Fibroblast of skin of abdomen (primary cell): ENCODE data around the gene DHX29. TPM values are rescaled to one million over a fixed set of nuclear protein-coding genes. Genes with fewer than 3 reads are reported as not detected.
"Not testable (repeated sequence)": the region's sequence is repeated elsewhere in the genome, so short reads cannot be mapped to it uniquely, and the experiment has no call there.

Experiments
- DNase-seq: peaks from one replicate; pipeline ENCODE4 v3.0.0-alpha.2; 2013
- polyA plus RNA-seq, 2 experiments: library from polyadenylated mRNA; unstranded; fragments of 120-200 nt; gene quantifications; one replicate each; pipeline ENCODE4 v1.2.1, GENCODE V29; 2013; ENCODE audit not compliant: insufficient read length in 2 of 2

DHX29 gene
- 27.2 TPM for polyA plus RNA-seq (2013, experiment 1 of 2; ENCODE audit: insufficient read length)
- polyA plus RNA-seq (2013, experiment 2 of 2; ENCODE audit: insufficient read length): 26.5 TPM

GRCh38 chr5:55307383-55308253 lies at the start of gene DHX29, which contains the start of gene MTREX:
Gene DHX29, minus strand, starts transcription at chr5:55307694. Its CDS starts 121 bp downstream, at chr5:55307573.
Gene MTREX, plus strand, starts transcription at chr5:55307989. Its CDS starts 25 bp downstream, at chr5:55308014.
- DNase-seq: peak; percentile 93

DNA sequence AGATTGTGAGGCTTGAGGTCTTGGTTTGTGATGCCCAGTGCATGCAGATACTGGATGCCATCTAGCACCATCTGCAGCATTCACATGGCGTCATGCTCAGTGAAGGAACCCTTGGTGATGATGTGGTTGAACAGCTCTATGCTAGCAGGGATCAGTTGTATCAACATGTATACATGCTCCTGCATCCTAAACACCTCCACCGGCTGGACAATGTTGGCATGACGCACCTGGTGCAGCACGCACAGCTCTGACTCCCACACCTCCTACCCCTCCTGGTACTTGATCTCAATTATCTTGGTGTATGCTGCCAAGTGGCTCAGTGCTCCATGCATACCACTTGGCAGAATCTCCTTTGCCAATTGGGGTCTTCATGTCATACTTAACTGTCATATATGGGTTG lies 49.4 kb upstream of the DHX29 start:
- DNase-seq: no peak

DNA sequence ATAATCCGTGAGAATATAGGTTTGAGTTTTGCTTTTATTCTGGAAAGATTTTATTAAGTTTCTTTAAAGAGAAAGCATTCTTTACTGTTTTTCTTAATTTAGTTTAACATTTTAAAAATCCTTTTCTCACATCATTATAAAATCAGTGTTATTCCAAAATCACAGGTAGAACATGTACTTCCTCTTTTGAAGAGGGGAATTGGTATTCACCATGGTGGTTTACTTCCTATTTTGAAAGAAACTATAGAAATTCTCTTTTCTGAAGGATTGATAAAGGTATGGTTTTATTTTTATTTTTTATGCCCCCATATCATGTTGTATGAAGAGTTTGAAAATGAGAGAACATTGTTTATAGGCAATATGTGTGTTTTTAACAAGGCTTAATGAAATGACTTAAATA lies 43.3 kb upstream of the DHX29 start:
- no peak for DNase-seq

DNA sequence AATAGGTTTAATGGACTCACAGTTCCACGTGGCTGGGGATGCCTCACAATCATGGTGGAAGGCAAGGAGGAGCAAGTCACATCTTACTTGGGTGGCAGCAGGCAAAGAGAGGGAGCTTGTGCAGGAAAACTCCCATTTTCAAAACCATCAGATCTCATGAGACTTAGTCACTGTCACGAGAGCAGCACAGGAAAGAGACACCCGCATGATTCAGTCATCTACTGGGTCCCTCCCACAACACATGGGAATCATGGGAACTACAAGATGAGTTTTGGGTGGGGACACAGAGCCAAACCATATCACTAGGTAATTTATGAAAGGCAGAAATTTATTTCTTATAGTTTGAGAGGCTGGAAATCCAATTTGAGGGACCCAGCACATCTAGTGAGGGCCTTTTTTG lies 40.3 kb upstream of the DHX29 start:
- no peak for DNase-seq

DNA sequence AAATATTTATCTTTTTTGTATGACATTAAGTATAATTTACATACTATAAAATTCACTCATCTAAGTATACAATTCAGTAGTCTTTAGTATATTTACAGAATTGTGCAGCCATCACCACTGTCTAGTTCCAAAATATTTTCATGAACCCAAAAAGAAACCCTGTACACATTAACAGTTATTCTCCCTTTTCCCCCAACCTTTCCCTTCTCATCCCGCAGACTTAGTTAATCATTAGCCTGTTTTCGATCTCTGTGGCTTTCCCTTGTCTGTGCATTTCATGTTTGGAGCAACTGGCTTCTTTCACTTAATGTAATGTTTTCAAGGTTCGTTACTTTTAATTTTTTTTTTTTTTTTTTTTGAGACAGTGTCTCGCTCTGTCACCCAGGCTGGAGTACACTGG lies 37.8 kb upstream of the DHX29 start:
- no peak for DNase-seq

GRCh38 chr5:55344392-55344992 lies 37.0 kb upstream of the DHX29 start:
- peak; percentile 50 for DNase-seq

GRCh38 chr5:55343609-55344008 lies 36.1 kb upstream of the DHX29 start:
- no peak for DNase-seq

DNA sequence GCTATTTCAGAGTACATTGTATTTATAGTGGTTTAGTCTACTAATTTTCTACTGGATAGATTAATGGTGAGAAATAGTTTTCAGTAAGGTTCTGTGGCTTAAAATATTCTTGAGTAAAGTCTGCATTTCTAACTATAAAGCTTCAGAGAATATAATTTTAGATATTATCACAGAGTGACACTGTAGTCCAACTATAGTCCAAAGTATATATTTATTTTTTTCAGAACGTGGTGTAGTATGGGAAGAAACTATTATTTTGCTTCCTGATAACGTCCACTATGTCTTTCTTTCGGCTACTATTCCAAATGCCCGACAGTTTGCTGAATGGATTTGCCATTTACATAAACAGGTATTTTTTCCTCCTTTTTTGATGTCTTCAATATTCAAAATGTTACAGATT lies 35.6 kb upstream of the DHX29 start:
- no peak for DNase-seq

DNA sequence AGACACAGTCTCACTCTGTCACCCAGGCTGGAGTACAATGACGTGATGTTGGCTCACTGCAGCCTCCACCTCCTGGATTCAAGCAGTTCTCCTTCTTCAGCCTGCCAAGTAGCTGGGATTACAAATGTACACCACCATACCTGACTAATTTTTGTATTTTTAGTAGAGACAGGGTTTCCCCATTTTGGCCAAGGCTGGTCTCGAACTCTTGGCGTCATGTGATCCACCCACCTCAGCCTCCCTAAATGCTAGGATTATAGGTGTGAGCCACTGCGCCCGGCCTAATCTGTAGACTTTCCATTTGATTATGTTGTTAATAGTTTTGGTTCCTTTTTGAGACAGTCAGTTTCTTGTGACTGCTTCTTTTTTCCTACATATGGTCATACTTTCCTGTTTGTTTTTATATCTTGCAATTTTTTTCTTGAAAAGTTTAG lies 31.3 kb upstream of the DHX29 start:
- no peak for DNase-seq

GRCh38 chr5:55338092-55338613 lies 30.7 kb upstream of the DHX29 start:
- DNase-seq: no peak

GRCh38 chr5:55333811-55334210 lies 26.3 kb upstream of the DHX29 start:
- no peak for DNase-seq

- DNase-seq: no peak
These were observed 25.5 kb upstream of the DHX29 start for GRCh38 chr5:55333017-55333416.

DNA sequence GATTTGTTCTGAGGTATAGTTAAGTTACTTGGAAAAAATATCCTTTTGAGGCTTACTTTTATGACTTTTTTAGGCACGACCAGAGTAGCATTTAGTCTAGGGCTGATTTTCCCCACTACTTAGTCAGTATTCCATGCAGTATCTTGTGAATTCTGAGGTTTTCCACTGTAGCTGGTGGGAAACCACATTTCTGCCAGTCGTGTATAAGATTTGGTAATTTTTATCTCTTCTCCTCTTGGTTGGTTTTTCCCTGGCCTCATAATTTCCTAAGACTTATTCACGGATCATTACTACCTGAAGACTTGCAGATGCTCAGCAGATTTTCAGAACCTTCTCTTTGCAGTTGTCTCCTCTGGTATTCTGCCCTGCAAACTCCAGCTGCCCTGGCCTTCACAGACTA lies 23.8 kb upstream of the DHX29 start:
- no peak for DNase-seq

DNA sequence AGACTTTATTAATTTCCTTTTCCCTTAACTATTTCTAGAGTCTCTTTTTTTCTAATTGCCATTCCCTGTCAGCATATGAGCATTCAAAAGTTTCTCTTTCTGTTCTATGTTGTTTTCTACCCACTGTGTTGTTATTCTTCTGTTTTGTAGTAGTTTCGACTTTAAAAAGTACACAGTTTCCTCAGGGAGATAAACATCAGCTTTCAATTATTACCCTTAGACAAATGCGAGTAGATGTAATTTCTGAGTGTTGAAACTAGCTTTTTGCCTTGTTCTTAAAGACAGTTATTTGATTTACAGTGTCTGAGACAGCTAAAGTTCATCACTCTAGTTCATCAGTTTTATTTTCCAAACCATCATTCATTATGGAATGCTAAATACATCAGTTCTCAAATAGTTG lies 19.8 kb upstream of the DHX29 start:
- no peak for DNase-seq

- no peak for DNase-seq
These were observed 18.1 kb upstream of the DHX29 start for GRCh38 chr5:55325621-55326020.

GRCh38 chr5:55324815-55325418 lies 17.4 kb upstream of the DHX29 start:
- DNase-seq: peak; percentile 60

DNA sequence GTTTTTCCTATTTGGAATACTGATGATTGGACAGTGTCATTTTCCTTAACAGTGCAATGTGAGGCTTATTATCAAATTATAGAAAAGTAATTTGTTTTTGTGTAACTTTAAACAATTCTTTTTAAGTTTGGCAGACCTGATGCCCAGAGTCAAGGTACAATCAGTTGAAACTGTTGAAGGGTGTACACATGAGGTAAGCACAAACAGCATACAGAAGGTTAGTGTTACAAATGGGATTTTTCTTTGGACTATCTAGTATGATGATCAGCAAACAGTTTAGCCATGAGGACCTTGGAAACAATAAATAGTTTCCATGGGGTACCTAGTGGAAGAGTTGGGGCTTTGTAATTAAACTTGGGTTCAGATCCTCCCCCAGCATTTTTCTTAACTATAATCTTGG lies 16.5 kb upstream of the DHX29 start:
- no peak for DNase-seq

- DNase-seq: no peak
These were observed 13.1 kb upstream of the DHX29 start for GRCh38 chr5:55320571-55320970.

- peak; percentile 55 for DNase-seq
These were observed 12.0 kb upstream of the DHX29 start for GRCh38 chr5:55319491-55319890.

- not testable (repeated sequence) for DNase-seq
These were observed 10.7 kb upstream of the DHX29 start for GRCh38 chr5:55318237-55318636.

DNA sequence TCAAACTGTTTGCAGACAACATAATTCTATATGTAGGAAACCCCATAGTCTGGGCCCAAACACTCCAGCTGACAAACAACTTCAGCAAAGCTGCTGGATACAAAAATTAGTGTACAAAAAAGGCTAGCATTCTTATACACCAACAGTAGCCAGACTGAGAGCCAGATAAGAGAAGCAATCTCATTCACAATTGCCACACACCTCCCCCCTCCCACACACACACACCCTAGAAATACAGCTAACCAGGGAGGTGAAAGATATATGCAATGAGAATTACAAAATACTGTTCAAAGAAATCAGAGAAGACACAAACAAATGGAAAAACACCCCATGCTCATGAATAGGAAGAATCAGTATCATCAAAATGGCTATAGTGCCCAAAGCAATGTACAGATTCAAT lies 9.3 kb upstream of the DHX29 start:
- DNase-seq: no peak

DNA sequence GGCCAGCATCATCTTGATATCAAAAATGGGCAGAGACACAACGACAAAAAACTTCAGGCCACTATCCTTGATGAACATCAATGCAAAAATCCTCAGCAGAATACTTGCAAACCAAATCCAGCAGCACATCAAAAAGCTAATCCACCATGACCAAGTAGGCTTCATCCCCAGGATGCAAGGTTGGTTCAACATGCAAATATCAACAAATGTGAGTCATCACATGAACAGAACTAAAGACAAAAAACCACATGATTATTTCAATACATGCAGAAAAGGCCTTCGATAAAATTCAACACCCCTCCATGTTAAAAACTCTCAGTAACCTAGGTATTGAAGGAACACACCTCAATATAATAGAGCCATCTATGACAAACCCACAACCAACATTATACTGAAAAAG lies 8.8 kb upstream of the DHX29 start:
- DNase-seq: no peak
